DMS79 treated with DMSO at 0.1 percent for 48 hours (cell line): ENCODE measurements around the gene RBMXL3.

ENCODE experiments used
- DNase-seq: peaks from one replicate; lab custom pipeline; 2025; lab: John Stamatoyannopoulos, UW

Gene RBMXL3

GRCh38 chrX:115233497-115234455 is 44.6 kb downstream of the RBMXL3 start, which contains the start of gene LRCH2:
Gene LRCH2, minus strand, starts transcription at chrX:115234096. Its CDS starts 55 bp downstream, at chrX:115234041.
- peak; percentile 23 for DNase-seq

- DNase-seq = no peak
Measured at GRCh38 chrX:115234461-115234860, 45.3 kb downstream of the RBMXL3 start.

- DNase-seq = no peak
Measured at GRCh38 chrX:115236560-115236959, 47.4 kb downstream of the RBMXL3 start.

GRCh38 chrX:115237056-115237455 is 47.8 kb downstream of the RBMXL3 start:
- DNase-seq = no peak
